Chondrocyte (in vitro differentiated cells): ENCODE data around the gene SREBF1. TPM values are rescaled to one million over a fixed set of nuclear protein-coding genes. Genes with fewer than 3 reads are reported as not detected.

Source experiments
- DNase-seq: peaks from one replicate; pipeline ENCODE4 v3.0.0; 2021; ENCODE audit warnings: mixed read lengths, low spot score
- H3K27ac Mint-ChIP-seq: one replicate; pipeline ENCODE4 v1.8.0; 2021; ENCODE audit warnings: mild to moderate bottlenecking, moderate library complexity, mixed read lengths; ENCODE audit not compliant: unreplicated experiment
- H3K27me3 Mint-ChIP-seq: 2 replicates; pipeline ENCODE4 v1.8.0; 2021; ENCODE audit warnings: low read depth, mixed read lengths
- H3K36me3 Mint-ChIP-seq: 2 replicates; pipeline ENCODE4 v1.8.0; 2021; ENCODE audit warnings: low read depth, mixed read lengths
- H3K4me1 Mint-ChIP-seq: 2 replicates; pipeline ENCODE4 v1.8.0; 2021; ENCODE audit warnings: low read depth, mild to moderate bottlenecking, mixed read lengths
- H3K4me3 Mint-ChIP-seq: one replicate; pipeline ENCODE4 v1.8.0; 2021; ENCODE audit warnings: mild to moderate bottlenecking, moderate library complexity, mixed read lengths; ENCODE audit not compliant: unreplicated experiment
- H3K9me3 Mint-ChIP-seq: 2 replicates; pipeline ENCODE4 v1.8.0; 2021; ENCODE audit warnings: low read depth, mixed read lengths
- CTCF ChIP-seq: fragments of 200-600 bp; sonication (generic); IDR thresholded peaks from 2 replicates; pipeline ENCODE4 v1.5.0; 2021; ENCODE audit warnings: antibody characterized with exemption, mild to moderate bottlenecking, moderate library complexity
- total RNA-seq: library from RNA; stranded (reverse); gene quantifications from 3 replicates; pipeline ENCODE4 v1.2.1, GENCODE V29; 2021

SREBF1 gene
- total RNA-seq, 1 donor from 2014 or later, result 22.8 TPM

- no peaks in the 10 kb centered on the region for H3K9me3 Mint-ChIP-seq
- no peaks in the 10 kb centered on the region for H3K27me3 Mint-ChIP-seq
- DNase-seq, result no peak
- TF ChIP-seq CTCF, result no peak
- peaks cover 21% of the 10 kb centered on the region for H3K4me1 Mint-ChIP-seq
- H3K4me3 Mint-ChIP-seq, result no peak overlapping the region
- H3K27ac Mint-ChIP-seq, result peak overlapping the region; percentile 32
- peaks cover 7% of the 10 kb centered on the region for H3K36me3 Mint-ChIP-seq
Measured at GRCh38 chr17:17789410-17789809, 47.4 kb downstream of the SREBF1 start.

- H3K4me3 Mint-ChIP-seq, result no peak overlapping the region
- no peaks in the 10 kb centered on the region for H3K9me3 Mint-ChIP-seq
- peaks cover 5% of the 10 kb centered on the region for H3K36me3 Mint-ChIP-seq
- H3K27ac Mint-ChIP-seq, result no peak overlapping the region
- peaks cover 26% of the 10 kb centered on the region for H3K4me1 Mint-ChIP-seq
- peak; percentile 76 for DNase-seq
- TF ChIP-seq CTCF, result no peak
- H3K27me3 Mint-ChIP-seq, result no peaks in the 10 kb centered on the region
Measured at GRCh38 chr17:17788967-17789366, 47.8 kb downstream of the SREBF1 start.

GRCh38 chr17:17787568-17787967, 49.2 kb downstream of the SREBF1 start:
- no peak for TF ChIP-seq CTCF
- no peaks in the 10 kb centered on the region for H3K27me3 Mint-ChIP-seq
- peaks cover 25% of the 10 kb centered on the region for H3K4me1 Mint-ChIP-seq

GRCh38 chr17:17786998-17787397, 49.8 kb downstream of the SREBF1 start:
- Mint-ChIP-seq H3K27ac (no peak overlapping the region), H3K4me3 (no peak overlapping the region), H3K9me3 (no peaks in the 10 kb centered on the region), H3K4me1 (peaks cover 20% of the 10 kb centered on the region), H3K36me3 (no peaks in the 10 kb centered on the region), H3K27me3 (no peaks in the 10 kb centered on the region)
- no peak for TF ChIP-seq CTCF
- DNase-seq, result peak; percentile 82

More at GRCh38 chr17:17787568-17787967, 49.2 kb downstream of the SREBF1 start:
- no peaks in the 10 kb centered on the region for H3K36me3 Mint-ChIP-seq
- H3K9me3 Mint-ChIP-seq, result no peaks in the 10 kb centered on the region
- H3K27ac Mint-ChIP-seq, result no peak overlapping the region
- DNase-seq, result peak; percentile 70
- H3K4me3 Mint-ChIP-seq, result no peak overlapping the region

GRCh38 chr17:17785407-17785806, 51.4 kb downstream of the SREBF1 start:
- DNase-seq, result peak; percentile 81
- Mint-ChIP-seq H3K4me3 (no peak overlapping the region), H3K27me3 (no peaks in the 10 kb centered on the region), H3K9me3 (no peaks in the 10 kb centered on the region), H3K36me3 (no peaks in the 10 kb centered on the region), H3K4me1 (peaks cover 31% of the 10 kb centered on the region), H3K27ac (no peak overlapping the region)
- TF ChIP-seq CTCF, result no peak
